ENCODE results near the gene TMEM132C. TPM values are rescaled to one million over a fixed set of nuclear protein-coding genes. Genes with fewer than 3 reads are reported as not detected.

The TMEM132C gene
- total RNA-seq, 1 experiment from 2014 or later = not detected

DNA sequence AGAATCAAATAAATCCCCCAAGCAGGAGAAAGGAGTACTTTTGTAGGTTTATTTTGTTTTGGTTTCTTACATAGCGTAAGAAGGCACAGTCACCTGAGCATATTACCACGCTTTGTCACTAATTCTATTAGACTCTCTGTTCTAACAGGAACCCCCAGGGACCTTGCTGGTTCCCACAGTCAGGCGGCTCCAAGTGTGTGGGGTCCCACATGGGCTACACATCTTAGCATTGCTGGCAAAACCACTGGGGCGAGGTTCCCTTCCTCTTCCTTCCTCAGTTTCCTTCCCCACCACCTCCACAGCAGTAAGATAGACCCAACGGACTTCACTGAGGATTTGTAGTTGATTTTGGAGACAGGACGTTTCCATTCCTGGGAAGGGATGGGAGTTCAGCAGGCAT, 49.1 kb downstream of the TMEM132C start:
- POLR2A ChIA-PET (ENCODE audit: unreplicated experiment) = no interaction called here
- H3K27me3 ChIP-seq (ENCODE audit: low read length) = peaks cover 33% of the 10 kb centered on the region
- ATAC-seq = no peak
- H3K9ac ChIP-seq (ENCODE audit: low read length) = no peak overlapping the region
- H3K79me2 ChIP-seq (ENCODE audit: low read length) = no peaks in the 10 kb centered on the region
- H4K20me1 ChIP-seq (ENCODE audit: low read length) = no peaks in the 10 kb centered on the region
- no peaks in the 10 kb centered on the region for H3K4me1 ChIP-seq (ENCODE audit: insufficient read depth, low read length)
- intact Hi-C loops (cut with micrococcal nuclease) = no loop called here
- no peaks in the 10 kb centered on the region for H3K36me3 ChIP-seq (ENCODE audit: low read depth, low read length)
- 0 out of 2 replicates have a peak, but pooled peaks cover 3% of the 10 kb centered on the region for H3K9me3 ChIP-seq (ENCODE audit: low read length)
- no peak overlapping the region for H3K4me3 ChIP-seq (ENCODE audit: low read length)
- no peaks in the 10 kb centered on the region for H3F3A ChIP-seq (ENCODE audit: low read length, unreplicated experiment)
- H2AFZ ChIP-seq (ENCODE audit: low read length) = no peak overlapping the region
- TF ChIP-seq EZH2phosphoT487 (IDR thresholded peaks at IDR 0.05; ENCODE audit: borderline replicate concordance, low read length) = no peak
- TF ChIP-seq EZH2 (IDR thresholded peaks at IDR 0.05; ENCODE audit: low read length, unreplicated experiment) = no peak
- TF ChIP-seq, protein P1, sequence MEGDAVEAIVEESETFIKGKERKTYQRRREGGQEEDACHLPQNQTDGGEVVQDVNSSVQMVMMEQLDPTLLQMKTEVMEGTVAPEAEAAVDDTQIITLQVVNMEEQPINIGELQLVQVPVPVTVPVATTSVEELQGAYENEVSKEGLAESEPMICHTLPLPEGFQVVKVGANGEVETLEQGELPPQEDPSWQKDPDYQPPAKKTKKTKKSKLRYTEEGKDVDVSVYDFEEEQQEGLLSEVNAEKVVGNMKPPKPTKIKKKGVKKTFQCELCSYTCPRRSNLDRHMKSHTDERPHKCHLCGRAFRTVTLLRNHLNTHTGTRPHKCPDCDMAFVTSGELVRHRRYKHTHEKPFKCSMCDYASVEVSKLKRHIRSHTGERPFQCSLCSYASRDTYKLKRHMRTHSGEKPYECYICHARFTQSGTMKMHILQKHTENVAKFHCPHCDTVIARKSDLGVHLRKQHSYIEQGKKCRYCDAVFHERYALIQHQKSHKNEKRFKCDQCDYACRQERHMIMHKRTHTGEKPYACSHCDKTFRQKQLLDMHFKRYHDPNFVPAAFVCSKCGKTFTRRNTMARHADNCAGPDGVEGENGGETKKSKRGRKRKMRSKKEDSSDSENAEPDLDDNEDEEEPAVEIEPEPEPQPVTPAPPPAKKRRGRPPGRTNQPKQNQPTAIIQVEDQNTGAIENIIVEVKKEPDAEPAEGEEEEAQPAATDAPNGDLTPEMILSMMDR (conservative IDR thresholded peaks at IDR 0.05; ENCODE audit: low read depth, low read length) = no peak
- no peak overlapping the region for H3K4me2 ChIP-seq (ENCODE audit: low read length)
- DNase-seq = no peak
- BruUV-seq (replicated peaks) = no TSS peak
- H3K9me2 ChIP-seq (replicated peaks; ENCODE audit: low read length) = no peaks in the 10 kb centered on the region
- no peak overlapping the region for H3K27ac ChIP-seq (ENCODE audit: low read length)
- CTCF ChIA-PET = no interaction called here

DNA sequence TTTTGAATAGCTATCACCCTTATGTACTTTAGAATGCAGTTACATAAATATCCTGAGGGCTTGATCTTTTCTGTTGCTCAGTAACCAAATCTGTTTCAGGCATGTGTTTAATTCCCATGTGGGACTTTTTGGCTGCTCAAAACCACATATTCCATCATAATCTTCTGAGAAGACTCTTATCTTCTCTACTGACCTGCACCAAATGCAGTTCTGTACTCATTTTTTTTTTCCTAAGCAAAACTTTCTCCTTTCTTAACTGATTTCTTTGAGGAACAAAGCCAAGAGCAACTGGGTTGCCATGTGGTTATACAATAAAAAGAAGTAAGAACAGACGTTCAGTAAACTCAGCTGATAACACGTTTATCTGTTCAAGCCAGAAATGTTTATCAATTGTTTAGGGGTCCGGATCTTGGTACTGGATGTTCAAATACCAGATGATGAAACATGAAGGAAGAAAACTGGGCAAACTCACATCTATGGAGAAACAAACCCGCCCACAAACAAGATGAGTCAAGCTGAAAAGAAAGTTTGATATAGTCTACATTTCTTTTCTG, 50.1 kb downstream of the TMEM132C start:
- TF ChIP-seq, protein P1 (conservative IDR thresholded peaks at IDR 0.05; ENCODE audit: low read depth, low read length) = no peak
- TF ChIP-seq EZH2phosphoT487 (IDR thresholded peaks at IDR 0.05; ENCODE audit: borderline replicate concordance, low read length) (no peak), EZH2 (IDR thresholded peaks at IDR 0.05; ENCODE audit: low read length, unreplicated experiment) (no peak)
- no peak for ATAC-seq
- no peaks in the 10 kb centered on the region for H3K9me2 ChIP-seq (replicated peaks; ENCODE audit: low read length)
- no peak overlapping the region for H3K27ac ChIP-seq (ENCODE audit: low read length)
- no peak overlapping the region for H3K4me3 ChIP-seq (ENCODE audit: low read length)
- POLR2A ChIA-PET (ENCODE audit: unreplicated experiment) = no interaction called here
- no peak overlapping the region for H2AFZ ChIP-seq (ENCODE audit: low read length)
- H3K27me3 ChIP-seq (ENCODE audit: low read length) = peaks cover 31% of the 10 kb centered on the region
- no peaks in the 10 kb centered on the region for H4K20me1 ChIP-seq (ENCODE audit: low read length)
- BruUV-seq (replicated peaks) = no TSS peak
- no peak overlapping the region for H3K9ac ChIP-seq (ENCODE audit: low read length)
- no peaks in the 10 kb centered on the region for H3K4me1 ChIP-seq (ENCODE audit: insufficient read depth, low read length)
- H3F3A ChIP-seq (ENCODE audit: low read length, unreplicated experiment) = no peaks in the 10 kb centered on the region
- H3K9me3 ChIP-seq (ENCODE audit: low read length) = 0 out of 2 replicates have a peak, but pooled peaks cover 6% of the 10 kb centered on the region
- CTCF ChIA-PET = no interaction called here
- no peak overlapping the region for H3K4me2 ChIP-seq (ENCODE audit: low read length)
- no peaks in the 10 kb centered on the region for H3K36me3 ChIP-seq (ENCODE audit: low read depth, low read length)
- intact Hi-C loops (cut with micrococcal nuclease) = no loop called here
- no peaks in the 10 kb centered on the region for H3K79me2 ChIP-seq (ENCODE audit: low read length)
- DNase-seq = no peak

DNA sequence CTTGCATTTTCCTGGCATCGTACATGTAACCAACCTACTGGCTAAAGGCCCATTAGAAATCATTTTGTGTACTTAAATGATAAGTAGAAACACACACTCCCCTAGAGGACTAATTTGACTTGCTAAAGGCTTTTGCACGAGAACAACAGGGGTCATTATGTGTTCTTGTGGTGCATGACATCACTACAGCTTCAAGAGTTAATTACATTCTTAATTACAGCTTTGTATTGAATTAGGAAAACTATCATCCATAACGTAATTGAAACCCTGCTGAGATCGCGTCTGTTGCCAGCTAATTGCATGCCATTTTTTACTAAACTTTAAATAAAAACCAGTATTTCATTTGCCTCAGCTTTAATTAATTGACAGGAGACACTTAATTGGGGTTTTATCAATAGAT, 51.4 kb downstream of the TMEM132C start:
- Histone ChIP-seq H3K36me3 (ENCODE audit: low read depth, low read length) (no peaks in the 10 kb centered on the region), H2AFZ (ENCODE audit: low read length) (no peak overlapping the region), H3K4me1 (ENCODE audit: insufficient read depth, low read length) (no peaks in the 10 kb centered on the region), H3K9me3 (ENCODE audit: low read length) (0 out of 2 replicates have a peak, but pooled peaks cover 7% of the 10 kb centered on the region), H4K20me1 (ENCODE audit: low read length) (no peaks in the 10 kb centered on the region), H3F3A (ENCODE audit: low read length, unreplicated experiment) (no peaks in the 10 kb centered on the region), H3K79me2 (ENCODE audit: low read length) (no peaks in the 10 kb centered on the region), H3K4me3 (ENCODE audit: low read length) (no peak overlapping the region), H3K27me3 (ENCODE audit: low read length) (peaks cover 32% of the 10 kb centered on the region), H3K9ac (ENCODE audit: low read length) (no peak overlapping the region), H3K4me2 (ENCODE audit: low read length) (no peak overlapping the region), H3K27ac (ENCODE audit: low read length) (no peak overlapping the region), H3K9me2 (replicated peaks; ENCODE audit: low read length) (no peaks in the 10 kb centered on the region)
- BruUV-seq (replicated peaks) = no TSS peak
- TF ChIP-seq EZH2 (IDR thresholded peaks at IDR 0.05; ENCODE audit: low read length, unreplicated experiment) = no peak
- TF ChIP-seq EZH2phosphoT487 (IDR thresholded peaks at IDR 0.05; ENCODE audit: borderline replicate concordance, low read length) = no peak
- TF ChIP-seq, protein P1 (conservative IDR thresholded peaks at IDR 0.05; ENCODE audit: low read depth, low read length) = no peak
- ChIA-PET POLR2A (ENCODE audit: unreplicated experiment) (no interaction called here), CTCF (no interaction called here)
- DNase-seq = no peak
- ATAC-seq = no peak
- intact Hi-C loops (cut with micrococcal nuclease) = no loop called here
